Measurements from ENCODE around the gene SKAP1.
"Not testable (repeated sequence)": the region's sequence is repeated elsewhere in the genome, so short reads cannot be mapped to it uniquely, and the experiment has no call there.

Gene SKAP1

GRCh38 chr17:48313096-48313755 is 116.8 kb downstream of the SKAP1 start:
- DNase-seq = no peak

GRCh38 chr17:48311324-48311723 is 118.7 kb downstream of the SKAP1 start:
- no peak for DNase-seq

GRCh38 chr17:48310748-48311213 is 119.2 kb downstream of the SKAP1 start:
- no peak for DNase-seq

- DNase-seq = no peak
These were observed 121.4 kb downstream of the SKAP1 start for GRCh38 chr17:48308581-48308980.

GRCh38 chr17:48307814-48308411 is 122.1 kb downstream of the SKAP1 start:
- peak; percentile 1 to 3 for DNase-seq

- DNase-seq = no peak
These were observed 122.8 kb downstream of the SKAP1 start for GRCh38 chr17:48307255-48307654.

- no peak for DNase-seq
These were observed 129.0 kb downstream of the SKAP1 start for GRCh38 chr17:48301002-48301401.

- no peak for DNase-seq
These were observed 130.3 kb downstream of the SKAP1 start for GRCh38 chr17:48299760-48300159.

GRCh38 chr17:48297825-48298224 is 132.2 kb downstream of the SKAP1 start:
- DNase-seq = no peak

GRCh38 chr17:48296453-48296852 is 133.6 kb downstream of the SKAP1 start:
- no peak for DNase-seq

- DNase-seq = no peak
These were observed 134.4 kb downstream of the SKAP1 start for GRCh38 chr17:48295362-48296288.

- no peak for DNase-seq
These were observed 135.1 kb downstream of the SKAP1 start for GRCh38 chr17:48294806-48295361.

GRCh38 chr17:48294020-48294805 is 135.8 kb downstream of the SKAP1 start:
- DNase-seq = no peak

GRCh38 chr17:48293319-48294019 is 136.5 kb downstream of the SKAP1 start:
- DNase-seq = no peak

- DNase-seq = no peak
These were observed 139.6 kb downstream of the SKAP1 start for GRCh38 chr17:48290378-48290777.

GRCh38 chr17:48286917-48287316 is 143.1 kb downstream of the SKAP1 start:
- DNase-seq = not testable (repeated sequence)

- no peak for DNase-seq
These were observed 144.4 kb downstream of the SKAP1 start for GRCh38 chr17:48285614-48286013.

GRCh38 chr17:48283907-48284306 is 146.1 kb downstream of the SKAP1 start:
- DNase-seq = no peak

- no peak for DNase-seq
These were observed 146.6 kb downstream of the SKAP1 start for GRCh38 chr17:48283411-48283810.

GRCh38 chr17:48282303-48282702 is 147.7 kb downstream of the SKAP1 start:
- DNase-seq = no peak

GRCh38 chr17:48278760-48279491 is 151.1 kb downstream of the SKAP1 start:
- no peak for DNase-seq
